ENCODE data around the gene CNR1. TPM values are rescaled to one million over a fixed set of nuclear protein-coding genes. Genes with fewer than 3 reads are reported as not detected.
"Not testable (repeated sequence)": the region's sequence is repeated elsewhere in the genome, so short reads cannot be mapped to it uniquely, and the experiment has no call there.

CNR1 gene
- total and polyA plus RNA-seq, 2 of the 4 experiments (the other 2 are of a cell fraction): not detected

- H3K27me3 ChIP-seq (ENCODE audit: control insufficient read depth, insufficient read depth, low read length): no peaks in the 10 kb centered on the region
- no peak overlapping the region for H2BK20ac ChIP-seq (ENCODE audit: low read depth, low read length)
- H3K27ac ChIP-seq (ENCODE audit: insufficient read depth, low read length): no peak overlapping the region
- H3K18ac ChIP-seq (ENCODE audit: low read depth, low read length): no peak overlapping the region
- no peaks in the 10 kb centered on the region for H3K4me1 ChIP-seq (ENCODE audit: control insufficient read depth, insufficient read depth, low read length)
- no peak overlapping the region for H2BK15ac ChIP-seq (ENCODE audit: low read depth, low read length)
- H2BK5ac ChIP-seq (ENCODE audit: low read depth, low read length, poor library complexity, severe bottlenecking): no peak overlapping the region
- no peak overlapping the region for H2AFZ ChIP-seq (replicated peaks; ENCODE audit: low read length, poor library complexity)
- DNase-seq (no peak), ATAC-seq (ENCODE audit: low read depth) (no peak)
- no peak overlapping the region for H2AK5ac ChIP-seq (ENCODE audit: low read depth, low read length)
- no peak overlapping the region for H2BK120ac ChIP-seq (ENCODE audit: low read depth, low read length)
- H3K4me3 ChIP-seq (ENCODE audit: insufficient read depth, low read depth, low read length): no peak overlapping the region
- H2AK9ac ChIP-seq (replicated peaks; ENCODE audit: low read depth, low read length, poor library complexity): no peak overlapping the region
- H3K79me1 ChIP-seq (ENCODE audit: low read depth in 1 of 2, low read length in 2 of 2): no peaks in the 10 kb centered on the region
- no TSS peak for BruUV-seq (replicated peaks)
- H3K9me3 ChIP-seq (ENCODE audit: control insufficient read depth, insufficient read depth, low read length): no peaks in the 10 kb centered on the region
- no peaks in the 10 kb centered on the region for H3K9me1 ChIP-seq (ENCODE audit: insufficient read depth, low read length)
- POLR2A ChIA-PET (ENCODE audit: unreplicated experiment): no interaction called here
- H3K9ac ChIP-seq (ENCODE audit: low read depth, low read length): no peak overlapping the region
- dilution Hi-C loops (cut with HindIII; ENCODE audit: low sequenced_read_pairs, unreplicated experiment): no loop called here
- H4K20me1 ChIP-seq (ENCODE audit: insufficient read depth, low read length): no peaks in the 10 kb centered on the region
- CTCF ChIA-PET: no interaction called here
- TF ChIP-seq CTCF (conservative IDR thresholded peaks at IDR 0.05; ENCODE audit: low read depth, low read length) (no peak), ELK1 (IDR thresholded peaks at IDR 0.05; ENCODE audit: borderline replicate concordance, low read depth, low read length) (no peak)
- no peak overlapping the region for H3K4ac ChIP-seq (ENCODE audit: low read depth, low read length)
- no peak overlapping the region for H4K8ac ChIP-seq (ENCODE audit: low read depth in 2 of 2, low read length in 2 of 2)
- intact Hi-C loops (cut with micrococcal nuclease): no loop called here
- no peaks in the 10 kb centered on the region for H3K36me3 ChIP-seq (ENCODE audit: control insufficient read depth, insufficient read depth, low read length)
- no peak overlapping the region for H3K14ac ChIP-seq (replicated peaks; ENCODE audit: low read depth, low read length)
- no peak overlapping the region for H4K91ac ChIP-seq (ENCODE audit: insufficient read depth, low read depth, low read length)
- in situ Hi-C loops (cut with MboI; ENCODE audit: low sequenced_read_pairs): no loop called here
- no peak overlapping the region for H4K5ac ChIP-seq (ENCODE audit: low read depth, low read length)
- WGBS, 2 experiments (ENCODE audit: extremely low coverage in 2 of 2, insufficient read length in 1 of 2): no CpG with 5 or more reads among the region's 4 CpGs
- H3K4me2 ChIP-seq (ENCODE audit: low read depth, low read length): no peak overlapping the region
- no peak overlapping the region for H3K23ac ChIP-seq (ENCODE audit: low read depth, low read length)
- H3K56ac ChIP-seq (ENCODE audit: extremely low read depth, insufficient read depth, low read length): no peak overlapping the region
Measured at GRCh38 chr6:88208726-88209125, 42.6 kb upstream of the CNR1 start.

DNA sequence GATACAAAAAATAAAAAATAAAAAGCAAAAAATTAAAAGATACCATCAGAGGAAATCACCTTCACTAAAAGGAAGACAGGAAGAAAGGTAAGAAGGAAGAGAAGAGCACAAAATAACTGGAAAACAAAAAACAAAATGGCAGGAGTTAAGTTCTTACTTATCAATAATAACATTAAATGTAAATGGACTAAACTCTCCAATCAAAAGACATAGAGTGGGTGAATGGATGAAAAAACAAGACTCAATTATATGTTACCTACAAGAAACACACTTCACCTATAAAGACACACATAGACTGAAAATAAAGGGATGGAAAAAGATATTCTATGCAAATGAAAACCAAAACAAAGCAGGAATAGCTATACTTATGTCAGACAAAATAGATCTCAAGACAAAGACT lies 35.6 kb upstream of the CNR1 start:
- H2BK5ac ChIP-seq (ENCODE audit: low read depth, low read length, poor library complexity, severe bottlenecking); H3K4me3 ChIP-seq (ENCODE audit: insufficient read depth, low read depth, low read length); dilution Hi-C loops (cut with HindIII; ENCODE audit: low sequenced_read_pairs, unreplicated experiment); H3K14ac ChIP-seq (replicated peaks; ENCODE audit: low read depth, low read length); H2AK9ac ChIP-seq (replicated peaks; ENCODE audit: low read depth, low read length, poor library complexity); H2BK15ac ChIP-seq (ENCODE audit: low read depth, low read length); H3K9me3 ChIP-seq (ENCODE audit: control insufficient read depth, insufficient read depth, low read length); H3K4me2 ChIP-seq (ENCODE audit: low read depth, low read length); H2AK5ac ChIP-seq (ENCODE audit: low read depth, low read length); H2AFZ ChIP-seq (replicated peaks; ENCODE audit: low read length, poor library complexity); H3K4ac ChIP-seq (ENCODE audit: low read depth, low read length); H3K9ac ChIP-seq (ENCODE audit: low read depth, low read length); DNase-seq; BruUV-seq (replicated peaks); H4K8ac ChIP-seq (ENCODE audit: low read depth in 2 of 2, low read length in 2 of 2); CTCF ChIA-PET; H3K36me3 ChIP-seq (ENCODE audit: control insufficient read depth, insufficient read depth, low read length); ATAC-seq (ENCODE audit: low read depth); H2BK120ac ChIP-seq (ENCODE audit: low read depth, low read length); H3K9me1 ChIP-seq (ENCODE audit: insufficient read depth, low read length); H3K4me1 ChIP-seq (ENCODE audit: control insufficient read depth, insufficient read depth, low read length); H4K20me1 ChIP-seq (ENCODE audit: insufficient read depth, low read length); H3K27me3 ChIP-seq (ENCODE audit: control insufficient read depth, insufficient read depth, low read length); H3K56ac ChIP-seq (ENCODE audit: extremely low read depth, insufficient read depth, low read length); H3K18ac ChIP-seq (ENCODE audit: low read depth, low read length); H3K79me1 ChIP-seq (ENCODE audit: low read depth in 1 of 2, low read length in 2 of 2); H4K91ac ChIP-seq (ENCODE audit: insufficient read depth, low read depth, low read length); H3K23ac ChIP-seq (ENCODE audit: low read depth, low read length); H3K27ac ChIP-seq (ENCODE audit: insufficient read depth, low read length); intact Hi-C loops (cut with micrococcal nuclease); H2BK20ac ChIP-seq (ENCODE audit: low read depth, low read length); H4K5ac ChIP-seq (ENCODE audit: low read depth, low read length); in situ Hi-C loops (cut with MboI; ENCODE audit: low sequenced_read_pairs); POLR2A ChIA-PET (ENCODE audit: unreplicated experiment): not testable (repeated sequence)
